SW480 (cell line): Measurements from ENCODE around the gene RELN.

Experiments used
- DNase-seq: peaks from one replicate; pipeline ENCODE4 v3.0.0-alpha.2; 2016; ENCODE audit warnings: low spot score

Gene RELN

DNA sequence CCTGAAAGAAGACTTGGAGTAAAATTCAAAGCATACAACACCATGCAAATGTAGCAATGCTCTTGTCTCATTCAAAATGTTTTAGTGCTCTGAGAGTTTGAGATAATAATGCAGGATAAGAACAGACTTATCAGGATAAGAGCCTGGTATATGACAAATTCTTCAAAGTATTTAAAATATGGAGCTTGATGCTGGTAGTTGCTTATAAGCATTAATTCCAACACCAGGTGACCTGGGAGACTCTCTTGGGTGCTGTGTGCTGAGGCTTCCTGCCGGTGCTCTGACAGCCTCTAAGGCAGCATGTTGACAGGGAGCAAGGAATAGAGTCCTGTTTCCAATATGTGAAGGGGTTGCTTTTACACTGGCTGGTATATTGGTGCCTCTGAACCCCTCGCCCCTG, 508.7 kb downstream of the RELN start:
- DNase-seq, result no peak

DNA sequence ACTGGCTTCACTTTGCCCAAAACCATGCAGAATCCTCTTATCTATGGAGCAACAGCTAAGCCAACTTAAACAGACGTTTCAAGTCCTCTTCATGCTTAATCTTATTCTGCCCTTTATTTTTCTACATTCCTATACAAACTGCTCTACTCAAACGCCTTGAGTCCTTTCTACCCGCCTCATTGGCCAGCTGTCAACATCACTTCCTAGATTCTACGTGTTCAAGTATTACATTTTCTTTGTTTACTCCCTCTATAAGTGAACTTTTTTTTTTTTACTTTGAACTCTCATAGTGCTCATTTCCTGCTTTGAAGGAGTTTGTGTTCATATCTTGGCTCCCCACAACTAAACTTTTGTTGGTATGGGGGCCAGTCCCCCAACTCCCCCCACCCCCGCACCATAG, 514.5 kb downstream of the RELN start:
- DNase-seq, result no peak

DNA sequence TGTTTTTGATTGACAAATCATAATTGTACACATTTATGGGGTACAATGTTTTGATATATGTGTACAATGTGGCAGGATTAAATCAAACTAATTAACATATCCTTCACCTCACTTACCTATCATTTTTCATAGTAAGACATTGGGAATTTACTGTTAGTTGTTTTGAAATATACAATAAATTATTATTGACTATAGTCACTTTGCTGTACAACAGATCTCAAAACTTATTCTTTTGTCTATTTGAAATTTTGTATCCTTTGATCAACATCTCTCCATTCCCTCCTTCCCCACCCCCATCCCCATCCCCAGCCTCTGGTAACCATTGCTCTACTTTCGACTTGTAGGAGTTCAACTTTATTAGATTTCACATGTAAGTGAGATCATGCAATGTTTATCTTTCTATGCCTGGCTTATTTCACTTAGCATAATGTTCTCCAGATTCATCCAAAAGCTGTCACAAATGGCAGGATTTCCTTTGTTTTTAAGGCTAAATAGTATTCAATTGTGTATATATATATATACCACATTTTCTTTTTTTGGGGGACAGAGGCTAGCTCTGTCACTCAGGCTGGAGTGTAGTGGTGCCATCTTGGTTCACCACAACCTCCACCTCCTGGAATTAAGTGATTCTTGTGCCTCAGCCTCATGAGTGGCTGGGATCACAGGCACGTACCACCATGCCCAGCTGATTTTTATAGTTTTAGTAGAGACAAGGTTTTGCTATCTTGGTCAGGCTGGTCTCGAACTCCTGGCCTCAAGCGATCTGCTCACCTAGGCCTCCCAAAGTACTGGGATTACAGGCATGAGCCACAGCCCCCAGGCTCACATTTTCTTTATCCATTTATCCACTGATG, 520.1 kb downstream of the RELN start:
- DNase-seq, result no peak

DNA sequence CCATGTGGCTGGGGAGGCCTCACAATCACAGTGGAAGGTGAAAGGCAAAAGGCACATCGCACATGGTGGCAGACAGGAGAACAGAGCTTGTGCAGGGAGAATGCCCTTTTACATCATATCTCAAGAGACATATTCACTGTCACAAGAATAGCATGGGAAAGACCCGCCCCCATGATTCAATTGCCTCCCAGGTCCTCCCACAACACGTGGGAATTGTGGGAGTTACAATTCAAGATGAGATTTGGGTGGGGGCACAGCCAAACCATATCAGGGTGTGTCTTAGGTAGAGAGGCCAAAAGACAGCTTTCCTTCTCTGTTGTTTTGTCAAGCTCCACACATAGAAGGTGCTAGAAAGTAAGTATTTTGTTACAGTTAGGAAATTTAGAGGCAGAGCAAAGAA, 522.6 kb downstream of the RELN start:
- no peak for DNase-seq

GRCh38 chr7:103462358-103462757, 527.1 kb downstream of the RELN start:
- no peak for DNase-seq

GRCh38 chr7:103447073-103447960, 542.1 kb downstream of the RELN start:
- DNase-seq, result peak; percentile 86

- DNase-seq, result peak; percentile 72
These were observed 543.4 kb downstream of the RELN start, which contains the start of gene SLC26A5 for GRCh38 chr7:103446049-103446520. TSS of gene SLC26A5 (minus strand) at chr7:103446207. CDS start at chr7:103421514, 24,693 bp downstream.

DNA sequence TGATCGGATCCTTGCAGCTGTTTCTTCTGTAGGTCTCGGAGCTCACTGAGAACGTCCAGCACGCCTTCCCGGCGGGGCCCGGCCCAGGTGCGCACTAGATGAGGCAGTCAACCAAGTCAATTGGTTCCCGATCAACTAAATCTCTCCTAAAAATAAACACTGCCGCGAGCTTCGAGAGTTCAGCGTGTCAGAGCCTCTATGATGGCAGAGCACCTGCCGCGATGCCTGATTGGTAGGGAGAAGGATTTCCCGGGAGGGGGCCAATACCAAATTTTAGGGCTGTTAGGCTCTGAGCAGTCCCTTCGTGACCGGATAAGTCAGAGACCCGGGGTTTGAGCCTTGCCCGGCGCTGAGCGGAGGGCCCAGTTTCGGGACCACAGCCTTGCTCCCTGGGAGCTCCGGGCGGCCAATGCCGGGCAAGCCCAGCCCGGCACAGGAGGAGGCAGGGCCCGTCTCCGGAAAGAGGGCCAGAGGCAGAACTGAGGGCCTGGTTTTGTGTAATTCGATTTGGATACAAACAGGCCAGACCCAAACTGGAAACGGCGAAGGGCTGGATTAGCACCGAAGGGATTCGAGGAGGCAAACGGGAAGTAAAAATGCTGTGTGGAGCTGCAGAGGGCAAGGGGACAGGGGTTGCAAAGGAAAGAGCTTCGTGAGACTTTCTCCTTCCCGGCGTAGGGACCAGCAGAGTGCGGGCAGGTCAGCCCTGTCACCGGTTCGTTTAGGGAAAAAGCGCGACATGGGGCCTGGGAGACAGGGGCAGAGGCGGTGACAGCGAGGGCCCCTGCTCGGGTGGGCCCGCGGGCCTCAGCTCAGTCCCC, 544.0 kb downstream of the RELN start:
- peak; percentile 40 for DNase-seq

GRCh38 chr7:103439661-103440060, 549.8 kb downstream of the RELN start:
- no peak for DNase-seq

GRCh38 chr7:103437623-103438022, 551.8 kb downstream of the RELN start:
- DNase-seq, result no peak

GRCh38 chr7:103432712-103433111, 556.7 kb downstream of the RELN start:
- peak; percentile 71 for DNase-seq

- no peak for DNase-seq
These were observed 564.3 kb downstream of the RELN start for GRCh38 chr7:103425177-103425576.

- DNase-seq, result no peak
These were observed 565.8 kb downstream of the RELN start for GRCh38 chr7:103423467-103424179.
